K562 (cell line): ENCODE measurements around the gene ZMYM2. TPM values are rescaled to one million over a fixed set of nuclear protein-coding genes. Genes with fewer than 3 reads are reported as not detected.

Experiments
- ATAC-seq: fragments of 200-7000 bp; cut with Tn5 transposase; 3 replicates; pipeline ENCODE4 v1.9.1; 2020; ENCODE audit warnings: moderate library complexity
- BruUV-seq: library from RNA; stranded (reverse); fragments of 400-500 nt; replicated peaks from 2 replicates; lab custom pipeline; 2021; lab: Mats Ljungman, UMichigan
- CTCF ChIA-PET: fragments of 300-600 bp; formaldehyde crosslinking; extraction: SDS; loops from one replicate; lab custom pipeline; 2021; ENCODE audit warnings: low intra/inter-chr PET ratio; lab: Yijun Ruan, JAX
- POLR2A ChIA-PET: fragments of 300-600, 350-650 bp; sonication (Branson Sonifier 250); formaldehyde crosslinking; extraction: SDS; loops from one replicate; lab custom pipeline; 2021; ENCODE audit warnings: antibody characterized with exemption, inconsistent platforms; lab: Yijun Ruan, JAX
- DNase-seq, 4 experiments: peaks; one replicate each; pipeline versions ENCODE4 v3.0.0 to v3.0.0-alpha.2; 2011 to 2018; ENCODE audit warnings: low spot score in 3 of 4, mixed read lengths in 3 of 4; ENCODE audit errors: extremely low read depth in 1 of 4
- FAIRE-seq: peaks from 2 replicates; lab custom pipeline; 2011; peaks lifted over from hg19 to GRCh38; lab: Jason Lieb, UNC
- H2AFZ ChIP-seq: 2 replicates; pipeline ENCODE4 v1.6.0; 2011; ENCODE audit warnings: low read depth, low read length, control low read depth, inconsistent platforms
- H3K27ac ChIP-seq: fragments of 200-600 bp; 3 replicates; pipeline ENCODE4 v1.8.0; 2011; ENCODE audit warnings: low read depth, mild to moderate bottlenecking, control low read depth, inconsistent platforms, low read length, moderate library complexity, mixed read lengths; ENCODE audit errors: extremely low read depth
- H3K27me3 ChIP-seq, 2 experiments: fragments of 300-600 bp in 1 of 2; 2 replicates in 1 of 2; 3 replicates in 1 of 2; pipeline versions ENCODE4 v1.6.0 to v1.8.0; 2011; ENCODE audit warnings: inconsistent platforms in 2 of 2, low read length in 2 of 2, mild to moderate bottlenecking in 1 of 2, mixed read lengths in 1 of 2, moderate library complexity in 1 of 2; ENCODE audit not compliant: control insufficient read depth in 2 of 2, insufficient read depth in 2 of 2
- H3K36me3 ChIP-seq: fragments of 300-600 bp; 3 replicates; pipeline ENCODE4 v1.8.0; 2011; ENCODE audit warnings: mild to moderate bottlenecking, low read length, inconsistent platforms; ENCODE audit not compliant: control insufficient read depth, insufficient read depth
- H3K4me1 ChIP-seq, 2 experiments: fragments of 200-600 bp in 1 of 2; replicated peaks in 1 of 2; 2 replicates in 1 of 2; 3 replicates in 1 of 2; pipeline versions ENCODE4 v1.5.1 to v1.8.0; 2011; ENCODE audit warnings: inconsistent platforms in 2 of 2, low read length in 2 of 2, mild to moderate bottlenecking in 1 of 2, mixed read lengths in 1 of 2, moderate library complexity in 1 of 2; ENCODE audit not compliant: control insufficient read depth in 2 of 2, insufficient read depth in 2 of 2
- H3K4me2 ChIP-seq: 2 replicates; pipeline ENCODE4 v1.6.1; 2011; ENCODE audit warnings: low read length, control low read depth, inconsistent platforms, mixed read lengths; ENCODE audit not compliant: insufficient read depth
- H3K4me3 ChIP-seq: fragments of 200-600 bp; sonication (generic), shearing (Covaris generic); 2 replicates; pipeline ENCODE4 v1.5.1; 2016; ENCODE audit warnings: control low read depth, inconsistent platforms
- H3K79me2 ChIP-seq: fragments of 200-600 bp; 3 replicates; pipeline ENCODE4 v1.8.0; 2011; ENCODE audit warnings: low read length, inconsistent platforms; ENCODE audit not compliant: control insufficient read depth, insufficient read depth
- H3K9ac ChIP-seq, 2 experiments: 2 replicates each; pipeline versions ENCODE4 v1.6.0 to v1.6.1; 2011; ENCODE audit warnings: low read depth in 2 of 2, low read length in 2 of 2, control low read depth in 1 of 2, inconsistent platforms in 1 of 2, mild to moderate bottlenecking in 1 of 2, mixed read lengths in 1 of 2; ENCODE audit not compliant: insufficient read depth in 1 of 2
- H3K9me1 ChIP-seq: one replicate; pipeline ENCODE4 v1.6.0; 2011; ENCODE audit warnings: inconsistent platforms, mild to moderate bottlenecking, low read length, moderate library complexity; ENCODE audit not compliant: control insufficient read depth, insufficient read depth
- H3K9me3 ChIP-seq: replicated peaks from 2 replicates; pipeline ENCODE4 v1.5.1; 2011; ENCODE audit warnings: low read depth, low read length, inconsistent platforms; ENCODE audit not compliant: control insufficient read depth, insufficient read depth
- H4K20me1 ChIP-seq: replicated peaks from 2 replicates; pipeline ENCODE4 v1.6.1; 2011; ENCODE audit warnings: low read length, inconsistent platforms, mixed read lengths; ENCODE audit not compliant: control insufficient read depth, insufficient read depth
- ASH1L ChIP-seq: fragments of 450-650 bp; IDR thresholded peaks from 2 replicates; pipeline ENCODE4 v1.6.1; 2018; ENCODE audit warnings: borderline replicate concordance, mild to moderate bottlenecking, low read depth; ENCODE audit not compliant: partially characterized antibody
- BDP1 ChIP-seq: IDR thresholded peaks from 3 replicates; pipeline ENCODE4 v1.6.1; 2011; ENCODE audit not compliant: insufficient read length, insufficient read depth
- FOSL1 ChIP-seq: fragments of 200-800 bp; sonication (Bioruptor generic); conservative IDR thresholded peaks from 2 replicates; pipeline ENCODE4 v1.6.1; 2016; ENCODE audit warnings: missing genetic modification characterization, missing compliant biosample characterization
- GTF2F1 ChIP-seq: IDR thresholded peaks from 2 replicates; pipeline ENCODE4 v1.6.1; 2011; ENCODE audit warnings: low read depth, low read length, improper control_type of control experiment
- NFXL1 ChIP-seq: fragments of 450-650 bp; formaldehyde crosslinking; IDR thresholded peaks from 2 replicates; pipeline ENCODE4 v1.4.0; 2021; ENCODE audit warnings: mild to moderate bottlenecking
- TAF15 ChIP-seq: fragments of 200-400 bp; formaldehyde crosslinking; IDR thresholded peaks from 2 replicates; pipeline ENCODE4 v1.6.1; 2017; ENCODE audit warnings: mild to moderate bottlenecking, low read depth, low read length, moderate library complexity
- TFAP4 ChIP-seq: sonication (generic); formaldehyde crosslinking; IDR thresholded peaks from 2 replicates; pipeline ENCODE4 v1.8.0; 2022; ENCODE audit warnings: missing genetic modification reagents, mild to moderate bottlenecking, moderate library complexity, borderline replicate concordance
- YBX1 ChIP-seq: fragments of 450-650 bp; IDR thresholded peaks from 2 replicates; pipeline ENCODE4 v1.7.1; 2016; ENCODE audit warnings: mild to moderate bottlenecking
- ZNF280B ChIP-seq: fragments of 250-450 bp; sonication (Bioruptor Pico); IDR thresholded peaks from 2 replicates; pipeline ENCODE4 v1.5.1; 2021; ENCODE audit warnings: mild to moderate bottlenecking
- ZNF79 ChIP-seq: fragments of 250-450 bp; sonication (Bioruptor Pico); IDR thresholded peaks from 2 replicates; pipeline ENCODE4 v1.4.0; 2020; ENCODE audit warnings: low read depth, mild to moderate bottlenecking, moderate library complexity
- ZSCAN29 ChIP-seq: fragments of 450-650 bp; IDR thresholded peaks from 2 replicates; pipeline ENCODE4 v1.6.1; 2017
- WGBS: fragments of 100-300 bp; shearing (Covaris generic); methylation state at CpG from one replicate; pipeline ENCODE4 v1.1.6; 2016; ENCODE audit warnings: low coverage, mixed read lengths; ENCODE audit not compliant: insufficient coverage; ENCODE audit errors: missing lambda C conversion rate; 5-methylcytosine and 5-hydroxymethylcytosine counted together
- in situ Hi-C: fragments of 300-500 bp; cut with MboI; formaldehyde crosslinking; loops from 4 replicates; pipeline ENCODE4 v1.15.0; 2018; ENCODE audit warnings: inconsistent platforms, mixed read lengths
- intact Hi-C: fragments of 100-400 bp; cut with micrococcal nuclease; formaldehyde crosslinking; loops from 2 replicates; pipeline ENCODE4 v1.14.2; 2022
- polyA plus RNA-seq, 8 experiments: library from polyadenylated mRNA; depleted of rRNA in 4 of 8; stranded (reverse) in 5 of 8; unstranded in 3 of 8; fragments of >200 nt; fragmentation: Nextera tagmentation in 2 of 8; fragmentation: Illumina TruSeq in 1 of 8; extraction: Ambion mirVana in 2 of 8; extraction: Trizol in 1 of 8; gene quantifications; 2 replicates each; pipeline versions ENCODE4 v1.2.1 to v1.2.3, GENCODE V29; 2011 to 2014; ENCODE audit warnings: inconsistent platforms in 1 of 8, missing spikeins in 1 of 8
- total RNA-seq, 7 experiments: library from RNA; depleted of rRNA in 6 of 7; stranded (reverse); fragments of >200 nt in 6 of 7; fragmentation: Illumina TruSeq in 2 of 7; extraction: Trizol in 2 of 7; gene quantifications; 2 replicates each; pipeline versions ENCODE4 v1.2.1 to v1.2.3, GENCODE V29; 2011 to 2021; ENCODE audit warnings: low replicate concordance in 1 of 7

Gene ZMYM2
- total and polyA plus RNA-seq, 9 of the 15 experiments (the other 6 are each of a cell fraction or from before 2014, with no cell fraction given) = 5.0 to 48.8 (median 26.8) TPM

- no peak for TF ChIP-seq FOSL1 (tag)
- no peak for TF ChIP-seq TAF15
- TF ChIP-seq ZSCAN29 = no peak
- TF ChIP-seq ZNF280B = no peak
Measured at GRCh38 chr13:19959141-19959830, 759 bp downstream of the ZMYM2 start (continued).

DNA sequence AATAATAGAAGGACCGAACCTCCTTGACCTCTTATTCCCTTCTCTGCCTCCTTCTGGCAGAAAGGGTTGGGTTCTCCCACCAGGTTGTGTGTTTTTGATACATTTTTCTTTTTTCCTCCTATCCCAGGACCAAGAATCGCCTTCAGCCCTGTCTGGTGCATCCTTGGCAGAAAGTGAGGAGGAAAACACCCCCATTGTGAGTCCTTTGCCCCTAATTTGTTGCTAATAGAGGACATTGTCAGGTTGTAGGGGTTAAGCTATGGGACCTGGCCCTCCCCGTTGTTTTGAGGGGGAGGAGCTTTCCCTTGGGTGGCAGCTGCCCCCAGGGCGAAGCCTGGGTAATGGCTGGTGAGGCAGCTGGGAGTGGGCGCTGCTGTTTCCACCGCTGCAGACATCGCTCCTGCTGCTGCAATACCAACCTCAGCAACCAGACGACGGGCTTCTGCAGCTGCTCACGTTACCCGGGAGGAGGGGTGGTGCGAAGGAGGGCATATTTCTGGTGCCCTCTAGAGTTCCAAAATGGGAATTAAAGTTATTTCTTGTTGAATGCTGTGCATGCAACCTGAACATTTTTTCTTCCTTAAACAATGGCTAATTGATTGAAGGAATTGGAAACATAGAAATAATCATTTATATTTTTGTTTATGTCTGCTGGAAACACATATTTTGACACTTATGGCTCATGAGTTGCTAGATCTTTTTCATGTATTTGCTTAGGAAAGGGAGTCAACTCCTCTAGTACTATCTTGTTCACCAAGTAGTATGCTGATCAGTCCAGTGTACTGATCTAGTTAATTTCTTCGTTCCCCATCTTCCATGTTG, 1.5 kb downstream of the ZMYM2 start:
- in situ Hi-C loops = no loop called here
- WGBS = 1% methylated on average over 12 of the region's 13 CpGs
- TF ChIP-seq YBX1 (no peak), BDP1 (no peak), GTF2F1 (no peak), TFAP4 (CRISPR knock-in tag) (peak; percentile 81), ASH1L (no peak), NFXL1 (CRISPR knock-in tag) (no peak), ZNF79 (CRISPR knock-in tag) (no peak)

More for the DNA sequence above, 1.5 kb downstream of the ZMYM2 start:
- ATAC-seq (peak; percentile 71), FAIRE-seq (peak; percentile 89), DNase-seq (peak; percentile 43 to 81 (median 54))
- Histone ChIP-seq H3K4me3 (peak overlapping the region; percentile 72), H2AFZ (peak overlapping the region; percentile 84), H3K27ac (peak overlapping the region; percentile 83), H4K20me1 (no peaks in the 10 kb centered on the region), H3K36me3 (peaks cover 23% of the 10 kb centered on the region), H3K9ac (peak overlapping the region; percentile 79 to 96), H3K9me1 (no peaks in the 10 kb centered on the region), H3K4me2 (peak overlapping the region; percentile 79), H3K9me3 (no peaks in the 10 kb centered on the region), H3K27me3 (no peaks in the 10 kb centered on the region), H3K79me2 (peaks cover 49% of the 10 kb centered on the region), H3K4me1 (peaks cover 0 to 14% of the 10 kb centered on the region in 2 experiments; a peak in 2 of 5 replicates)
- CTCF ChIA-PET = interaction anchor here (1.4 kb wide), 1 partner anchor 96 kb away, joined by 3 read pairs; no protein-coding TSS in a partner anchor
- POLR2A ChIA-PET = interaction anchor here (0.7 to 1.0 kb wide), 3 partner anchors 10 to 183 kb away, joined by 3 to 4 read pairs (median 3); no protein-coding TSS in a partner anchor
- no TSS peak for BruUV-seq
- intact Hi-C loops = loop anchor here (5.0 kb wide), 1 partner anchor 98 kb away; the partner anchor contains the start of gene ZMYM5
